T47D (cell line): Measurements from ENCODE around the gene TNFRSF12A.

ENCODE experiments used
- DNase-seq, 2 experiments: peaks; one replicate each; pipeline versions ENCODE4 v3.0.0 to v3.0.0-alpha.2; 2011 to 2012; ENCODE audit warnings: low read depth in 1 of 2, low spot score in 1 of 2
- JUND ChIP-seq: IDR thresholded peaks from 2 replicates; pipeline ENCODE4 v1.6.1; 2012; ENCODE audit warnings: low read depth
- in situ Hi-C: cut with HindIII; loops from 2 replicates; pipeline ENCODE4 v1.10.0; 2016; ENCODE audit warnings: low sequenced_read_pairs, low pct_unique_long_range_greater_than_20kb

Gene TNFRSF12A

GRCh38 chr16:3056336-3057180, 36.4 kb downstream of the TNFRSF12A start:
- in situ Hi-C loops, result no loop called here
- TF ChIP-seq JUND, result no peak
- no peak for DNase-seq

GRCh38 chr16:3057181-3058138, 37.3 kb downstream of the TNFRSF12A start:
- no peak for DNase-seq
- in situ Hi-C loops, result no loop called here
- TF ChIP-seq JUND, result no peak

- TF ChIP-seq JUND, result no peak
- in situ Hi-C loops, result no loop called here
- DNase-seq, result peak in 1 of 2 experiments; percentile 73
Measured at GRCh38 chr16:3058139-3059030, 38.2 kb downstream of the TNFRSF12A start.

GRCh38 chr16:3059041-3059722, 39.0 kb downstream of the TNFRSF12A start:
- in situ Hi-C loops, result no loop called here
- DNase-seq, result peak; percentile 82 to 90
- no peak for TF ChIP-seq JUND

- in situ Hi-C loops, result no loop called here
- TF ChIP-seq JUND, result no peak
Measured at GRCh38 chr16:3059723-3060242, 39.6 kb downstream of the TNFRSF12A start.

GRCh38 chr16:3060339-3061127, 40.4 kb downstream of the TNFRSF12A start:
- DNase-seq, result no peak
- no peak for TF ChIP-seq JUND
- in situ Hi-C loops, result no loop called here

More at GRCh38 chr16:3059723-3060242, 39.6 kb downstream of the TNFRSF12A start:
- DNase-seq, result no peak

- in situ Hi-C loops, result no loop called here
- no peak for DNase-seq
- TF ChIP-seq JUND, result no peak
Measured at GRCh38 chr16:3062553-3062952, 42.4 kb downstream of the TNFRSF12A start.

- in situ Hi-C loops, result no loop called here
- no peak for DNase-seq
- no peak for TF ChIP-seq JUND
Measured at GRCh38 chr16:3063625-3064386, 43.6 kb downstream of the TNFRSF12A start.

- in situ Hi-C loops, result no loop called here
- no peak for DNase-seq
- no peak for TF ChIP-seq JUND
Measured at GRCh38 chr16:3065069-3065741, 45.0 kb downstream of the TNFRSF12A start, which contains the start of gene IL32. IL32 (plus strand) TSS chr16:3065640; CDS start chr16:3065812, 172 bp downstream.
